Activated naive CD4-positive, alpha-beta T cell treated with anti-CD3 and anti-CD28 coated beads for 36 hours (primary cell): ENCODE measurements around the gene PPP2R3A. TPM values are rescaled to one million over a fixed set of nuclear protein-coding genes. Genes with fewer than 3 reads are reported as not detected.

Source experiments
- CTCF ChIA-PET: fragments of 350-600 bp; sonication (Branson Sonifier 250); formaldehyde crosslinking; loops from one replicate; lab custom pipeline; 2021; ENCODE audit warnings: antibody characterized with exemption; lab: Charles Lee
- DNase-seq: peaks from one replicate; pipeline ENCODE4 v3.0.0-alpha.2; 2020
- H3K27ac Mint-ChIP-seq: one replicate; pipeline ENCODE4 v1.8.0; 2021; ENCODE audit warnings: mild to moderate bottlenecking, mixed read lengths
- H3K27me3 Mint-ChIP-seq: one replicate; pipeline ENCODE4 v1.8.0; 2021; ENCODE audit warnings: low read depth, mixed read lengths
- H3K36me3 Mint-ChIP-seq: one replicate; pipeline ENCODE4 v1.8.0; 2021; ENCODE audit warnings: low read depth, mixed read lengths
- H3K4me1 Mint-ChIP-seq: one replicate; pipeline ENCODE4 v1.8.0; 2021; ENCODE audit warnings: low read depth, mixed read lengths
- H3K4me3 Mint-ChIP-seq: one replicate; pipeline ENCODE4 v1.8.0; 2021; ENCODE audit warnings: mild to moderate bottlenecking, moderate library complexity, mixed read lengths
- H3K9me3 Mint-ChIP-seq: one replicate; pipeline ENCODE4 v1.8.0; 2021; ENCODE audit warnings: mixed read lengths
- intact Hi-C: fragments of 100-400 bp; cut with micrococcal nuclease; formaldehyde crosslinking; loops from one replicate; pipeline ENCODE4 v1.15.1; 2023
- total RNA-seq, 2 experiments: library from RNA; stranded (reverse); gene quantifications; one replicate each; pipeline ENCODE4 v1.2.3, GENCODE V29; 2021

Gene PPP2R3A
- total RNA-seq, 2 experiments from 2014 or later: 0.17 TPM

DNA sequence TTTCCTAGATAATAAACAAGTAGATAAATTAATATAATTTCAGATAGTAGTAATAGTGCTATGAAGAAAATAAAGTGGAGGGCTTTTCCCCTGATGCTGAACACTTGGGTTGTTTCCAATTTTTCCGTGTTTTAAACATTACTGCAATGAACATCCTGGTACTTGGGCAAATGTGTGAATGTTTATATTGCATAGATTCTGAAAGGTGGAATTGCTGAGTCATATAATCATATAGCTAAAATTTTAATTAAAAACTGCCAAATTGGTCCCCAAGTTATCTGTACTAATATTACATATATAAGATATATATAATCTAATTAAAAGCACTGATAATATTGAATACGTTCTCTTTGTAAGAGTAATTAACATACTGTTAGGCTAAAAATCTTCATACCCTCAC, 10.0 kb downstream of the PPP2R3A start:
- no peak overlapping the region for H3K27ac Mint-ChIP-seq
- H3K4me3 Mint-ChIP-seq: no peak overlapping the region
- peaks cover 6% of the 10 kb centered on the region for H3K27me3 Mint-ChIP-seq
- H3K36me3 Mint-ChIP-seq: no peaks in the 10 kb centered on the region
- intact Hi-C loops: no loop called here
- CTCF ChIA-PET: no interaction called here
- no peaks in the 10 kb centered on the region for H3K9me3 Mint-ChIP-seq
- H3K4me1 Mint-ChIP-seq: no peaks in the 10 kb centered on the region
- DNase-seq: no peak

DNA sequence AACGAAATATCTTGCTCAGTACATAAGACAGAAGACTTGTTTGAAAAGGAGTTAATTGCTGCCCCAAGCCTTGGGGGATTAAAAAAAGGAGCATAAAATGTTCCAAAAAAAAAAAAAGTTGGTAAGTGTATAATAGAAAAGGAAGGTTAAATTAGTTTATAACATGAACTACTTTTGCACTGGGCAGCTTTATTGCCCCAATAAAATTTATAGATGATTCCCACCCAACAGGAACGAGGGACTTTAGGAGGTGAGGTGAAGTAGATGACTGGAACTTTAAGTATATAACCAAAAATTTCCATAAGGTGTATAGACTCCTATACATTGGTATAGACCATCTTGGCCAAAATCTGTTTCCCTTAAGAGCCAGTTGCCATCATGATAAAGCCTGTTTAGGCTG, 14.8 kb downstream of the PPP2R3A start:
- no peak overlapping the region for H3K27ac Mint-ChIP-seq
- H3K9me3 Mint-ChIP-seq: no peaks in the 10 kb centered on the region
- H3K4me3 Mint-ChIP-seq: no peak overlapping the region
- H3K4me1 Mint-ChIP-seq: no peaks in the 10 kb centered on the region
- intact Hi-C loops: no loop called here
- no peak for DNase-seq
- no peaks in the 10 kb centered on the region for H3K36me3 Mint-ChIP-seq
- H3K27me3 Mint-ChIP-seq: peaks cover 8% of the 10 kb centered on the region
- CTCF ChIA-PET: no interaction called here

DNA sequence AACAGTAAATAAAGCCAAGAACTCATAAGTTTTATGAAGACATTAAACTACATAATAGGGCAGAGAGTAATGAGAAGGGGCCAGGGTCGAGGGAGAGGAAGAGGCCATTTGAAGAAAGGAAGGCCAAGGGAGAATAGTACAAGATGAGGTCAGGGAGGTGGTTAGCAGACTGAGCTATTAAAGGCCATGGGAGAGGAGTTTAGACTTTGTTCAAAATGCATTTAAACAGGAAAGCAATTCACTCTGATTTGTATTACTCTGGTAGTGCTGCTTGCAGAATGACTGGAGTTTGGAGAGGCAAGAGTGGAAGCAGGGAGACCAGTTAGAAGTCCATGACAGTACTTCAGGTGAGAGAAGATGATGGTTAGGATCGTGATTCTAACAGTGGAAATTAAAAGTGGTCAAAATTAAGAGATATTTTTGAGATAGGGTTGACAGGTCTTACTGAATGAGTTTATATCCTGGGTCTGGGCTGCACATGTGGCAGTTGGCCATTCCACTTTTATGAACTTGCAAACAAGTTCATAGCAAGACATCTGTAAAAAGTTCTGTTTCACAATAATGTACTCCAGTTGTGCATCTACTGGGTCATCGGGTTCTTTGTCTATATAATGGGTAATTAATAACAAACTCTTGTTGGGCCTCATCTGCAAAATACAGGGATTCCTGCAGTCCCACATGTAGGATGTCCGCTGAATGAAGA, 16.3 kb downstream of the PPP2R3A start:
- no peak for DNase-seq
- no peak overlapping the region for H3K4me3 Mint-ChIP-seq
- peaks cover 8% of the 10 kb centered on the region for H3K27me3 Mint-ChIP-seq
- no peaks in the 10 kb centered on the region for H3K4me1 Mint-ChIP-seq
- no peak overlapping the region for H3K27ac Mint-ChIP-seq
- H3K9me3 Mint-ChIP-seq: no peaks in the 10 kb centered on the region
- CTCF ChIA-PET: no interaction called here
- H3K36me3 Mint-ChIP-seq: no peaks in the 10 kb centered on the region
- intact Hi-C loops: no loop called here

DNA sequence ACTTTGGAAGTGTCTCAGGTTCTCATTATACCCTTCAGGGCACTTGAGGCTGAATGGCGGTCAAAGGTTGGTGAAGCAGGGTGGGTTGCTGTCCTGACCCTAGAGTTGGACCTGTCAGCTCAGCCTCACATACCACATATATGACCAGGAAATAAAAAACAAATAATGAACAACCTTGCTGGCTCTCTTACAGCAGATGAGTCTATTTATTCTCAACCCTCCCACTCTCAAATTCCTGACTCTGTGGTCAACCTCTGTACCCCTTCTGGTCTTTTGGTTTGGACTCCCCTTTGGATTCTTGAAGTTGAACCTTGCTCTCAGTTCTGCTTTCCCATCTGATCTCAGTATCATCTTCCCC, 16.9 kb downstream of the PPP2R3A start:
- Mint-ChIP-seq H3K27me3 (peaks cover 8% of the 10 kb centered on the region), H3K27ac (no peak overlapping the region), H3K9me3 (no peaks in the 10 kb centered on the region), H3K36me3 (no peaks in the 10 kb centered on the region), H3K4me3 (no peak overlapping the region), H3K4me1 (no peaks in the 10 kb centered on the region)
- no peak for DNase-seq
- CTCF ChIA-PET: no interaction called here
- intact Hi-C loops: no loop called here

DNA sequence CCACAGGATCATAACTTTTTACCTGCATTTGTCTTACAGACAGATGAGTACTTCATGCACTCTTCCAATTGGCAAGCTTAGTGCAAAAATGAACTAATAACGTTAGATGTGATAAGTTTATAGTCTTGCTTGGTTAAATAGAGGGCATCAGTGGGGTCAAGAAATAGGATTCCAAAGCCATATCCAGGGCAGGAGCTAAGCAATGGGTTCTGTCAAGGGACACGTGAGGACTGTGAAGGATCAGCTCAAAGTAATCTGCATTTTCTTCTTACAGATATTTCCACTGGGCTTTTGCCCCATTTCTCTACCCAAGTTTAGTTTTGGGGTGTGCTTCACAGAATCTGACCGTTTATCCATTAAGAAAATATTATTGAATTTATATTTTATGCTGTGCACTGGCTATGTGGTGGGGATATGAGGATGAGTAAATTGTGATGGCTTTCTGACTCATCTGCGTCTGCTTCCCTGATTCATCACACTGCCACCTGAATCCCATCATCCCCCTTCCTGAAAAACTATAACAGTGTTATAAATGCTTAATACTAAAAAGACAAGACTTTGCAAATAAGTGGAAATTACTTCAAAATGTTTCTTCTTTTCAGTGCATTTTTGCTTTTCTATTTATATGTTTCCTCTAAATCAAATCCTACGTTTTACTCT, 17.5 kb downstream of the PPP2R3A start:
- H3K27me3 Mint-ChIP-seq: peaks cover 8% of the 10 kb centered on the region
- DNase-seq: no peak
- H3K4me3 Mint-ChIP-seq: no peak overlapping the region
- CTCF ChIA-PET: no interaction called here
- H3K36me3 Mint-ChIP-seq: no peaks in the 10 kb centered on the region
- H3K4me1 Mint-ChIP-seq: no peaks in the 10 kb centered on the region
- H3K27ac Mint-ChIP-seq: no peak overlapping the region
- intact Hi-C loops: no loop called here
- no peaks in the 10 kb centered on the region for H3K9me3 Mint-ChIP-seq

DNA sequence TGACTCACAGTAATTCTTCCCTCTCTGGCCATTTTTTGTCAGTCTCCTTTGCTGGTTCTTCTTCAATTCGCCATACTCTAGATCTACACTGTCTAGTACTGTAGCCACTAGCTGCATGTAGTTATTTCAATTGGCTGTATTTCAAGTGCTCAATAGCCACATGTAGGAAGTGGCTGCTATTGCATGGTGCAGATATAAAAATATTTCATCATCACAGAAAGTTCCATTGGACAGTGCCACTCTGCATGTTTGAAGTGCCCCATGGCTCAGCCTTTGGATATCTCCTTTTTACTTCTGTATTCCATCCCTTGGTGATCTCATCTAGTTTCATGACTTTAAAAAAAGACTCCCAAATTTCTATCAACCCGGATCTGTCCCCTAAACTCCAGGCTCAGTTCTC, 22.1 kb downstream of the PPP2R3A start:
- H3K9me3 Mint-ChIP-seq: no peaks in the 10 kb centered on the region
- peaks cover 10% of the 10 kb centered on the region for H3K4me1 Mint-ChIP-seq
- no peaks in the 10 kb centered on the region for H3K36me3 Mint-ChIP-seq
- intact Hi-C loops: no loop called here
- CTCF ChIA-PET: no interaction called here
- H3K27me3 Mint-ChIP-seq: peaks cover 7% of the 10 kb centered on the region
- no peak overlapping the region for H3K4me3 Mint-ChIP-seq
- H3K27ac Mint-ChIP-seq: no peak overlapping the region
- DNase-seq: no peak

DNA sequence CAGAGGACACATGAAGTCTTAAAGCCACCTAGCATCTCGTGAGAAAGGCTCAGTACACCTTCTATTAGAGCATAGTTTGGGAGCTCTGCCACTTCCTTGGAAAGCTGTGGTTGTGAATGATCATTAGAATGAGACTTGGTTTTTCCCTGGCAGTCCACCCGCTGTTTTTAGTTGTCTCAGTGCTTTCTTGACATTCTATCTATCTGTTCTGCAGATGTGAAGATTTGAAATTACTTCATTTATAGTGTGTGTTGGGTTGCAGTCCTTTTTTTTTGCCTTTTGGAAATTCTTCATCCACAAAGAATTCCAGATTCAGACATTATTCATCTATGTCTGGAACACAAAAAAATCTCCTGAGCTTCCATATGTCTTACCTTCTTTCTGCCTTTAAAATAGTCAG, 23.7 kb downstream of the PPP2R3A start:
- H3K9me3 Mint-ChIP-seq: no peaks in the 10 kb centered on the region
- no peak for DNase-seq
- CTCF ChIA-PET: no interaction called here
- no peaks in the 10 kb centered on the region for H3K36me3 Mint-ChIP-seq
- no peak overlapping the region for H3K27ac Mint-ChIP-seq
- intact Hi-C loops: no loop called here
- peaks cover 11% of the 10 kb centered on the region for H3K4me1 Mint-ChIP-seq
- H3K4me3 Mint-ChIP-seq: no peak overlapping the region
- H3K27me3 Mint-ChIP-seq: peaks cover 5% of the 10 kb centered on the region

DNA sequence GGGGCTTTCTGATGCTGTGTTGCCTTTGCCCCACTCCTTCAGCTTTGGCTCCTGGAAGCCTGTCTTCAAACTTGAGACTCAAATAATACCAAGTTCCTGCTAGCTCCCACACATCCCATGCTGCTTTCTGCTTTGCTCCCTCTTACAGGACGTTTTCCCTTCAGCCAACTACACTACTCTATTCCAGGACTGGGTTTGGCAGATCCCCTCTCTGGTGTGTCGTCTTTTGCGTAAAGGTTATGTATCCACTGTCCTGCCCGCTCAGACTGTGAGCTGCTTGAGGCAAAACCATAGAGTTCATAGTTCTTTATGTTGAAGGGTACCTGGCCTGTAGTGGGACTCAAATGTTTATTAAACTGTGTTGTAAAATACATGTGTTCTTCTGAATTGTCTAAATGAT, 25.4 kb downstream of the PPP2R3A start:
- Mint-ChIP-seq H3K27ac (no peak overlapping the region), H3K27me3 (peaks cover 5% of the 10 kb centered on the region), H3K36me3 (no peaks in the 10 kb centered on the region), H3K4me3 (no peak overlapping the region), H3K9me3 (no peaks in the 10 kb centered on the region), H3K4me1 (peaks cover 11% of the 10 kb centered on the region)
- CTCF ChIA-PET: no interaction called here
- no peak for DNase-seq
- intact Hi-C loops: no loop called here

DNA sequence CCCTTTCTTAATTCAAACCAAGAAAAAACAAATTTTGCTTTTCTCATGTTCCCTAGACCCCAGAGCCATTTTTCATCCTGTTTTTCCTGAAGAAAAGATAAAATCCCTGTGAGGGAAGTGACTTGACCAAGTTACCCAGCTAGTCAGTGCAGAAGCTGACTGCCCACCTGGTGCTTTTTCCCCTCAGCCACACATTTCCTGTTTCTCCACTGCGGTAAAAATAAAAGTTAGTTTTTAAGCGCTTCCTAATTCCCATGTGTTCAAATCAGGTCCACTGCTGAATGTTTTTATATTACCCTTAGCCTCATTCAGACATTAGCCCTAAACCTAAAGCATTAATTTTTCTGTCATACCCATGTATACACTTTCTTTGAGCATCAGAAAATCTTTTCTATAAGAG, 26.1 kb downstream of the PPP2R3A start:
- intact Hi-C loops: no loop called here
- CTCF ChIA-PET: no interaction called here
- H3K27ac Mint-ChIP-seq: no peak overlapping the region
- peaks cover 5% of the 10 kb centered on the region for H3K27me3 Mint-ChIP-seq
- H3K36me3 Mint-ChIP-seq: no peaks in the 10 kb centered on the region
- no peaks in the 10 kb centered on the region for H3K9me3 Mint-ChIP-seq
- no peak overlapping the region for H3K4me3 Mint-ChIP-seq
- H3K4me1 Mint-ChIP-seq: peaks cover 11% of the 10 kb centered on the region
- no peak for DNase-seq

DNA sequence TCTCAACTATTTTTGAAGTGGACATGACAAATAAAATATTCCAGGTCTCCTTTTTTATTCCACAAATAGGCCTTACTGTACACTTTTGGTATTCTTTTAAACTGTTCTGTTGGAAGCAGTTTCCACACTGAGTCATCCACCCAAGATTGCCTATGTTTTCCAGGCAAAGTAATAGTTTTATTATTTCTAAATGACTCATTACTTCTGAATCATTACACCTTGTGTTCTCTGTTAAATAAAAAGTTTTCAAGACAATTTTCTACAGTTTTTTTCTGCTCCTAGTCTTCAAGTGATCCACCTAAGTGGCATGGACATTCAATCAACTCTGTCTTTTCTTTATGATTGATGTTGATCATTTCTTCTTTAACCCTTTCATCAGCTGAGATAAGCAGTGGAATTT, 26.5 kb downstream of the PPP2R3A start:
- DNase-seq: peak; percentile 4
- intact Hi-C loops: no loop called here
- Mint-ChIP-seq H3K27ac (no peak overlapping the region), H3K36me3 (no peaks in the 10 kb centered on the region), H3K4me3 (no peak overlapping the region), H3K9me3 (no peaks in the 10 kb centered on the region), H3K27me3 (peaks cover 5% of the 10 kb centered on the region), H3K4me1 (peaks cover 11% of the 10 kb centered on the region)
- CTCF ChIA-PET: no interaction called here

DNA sequence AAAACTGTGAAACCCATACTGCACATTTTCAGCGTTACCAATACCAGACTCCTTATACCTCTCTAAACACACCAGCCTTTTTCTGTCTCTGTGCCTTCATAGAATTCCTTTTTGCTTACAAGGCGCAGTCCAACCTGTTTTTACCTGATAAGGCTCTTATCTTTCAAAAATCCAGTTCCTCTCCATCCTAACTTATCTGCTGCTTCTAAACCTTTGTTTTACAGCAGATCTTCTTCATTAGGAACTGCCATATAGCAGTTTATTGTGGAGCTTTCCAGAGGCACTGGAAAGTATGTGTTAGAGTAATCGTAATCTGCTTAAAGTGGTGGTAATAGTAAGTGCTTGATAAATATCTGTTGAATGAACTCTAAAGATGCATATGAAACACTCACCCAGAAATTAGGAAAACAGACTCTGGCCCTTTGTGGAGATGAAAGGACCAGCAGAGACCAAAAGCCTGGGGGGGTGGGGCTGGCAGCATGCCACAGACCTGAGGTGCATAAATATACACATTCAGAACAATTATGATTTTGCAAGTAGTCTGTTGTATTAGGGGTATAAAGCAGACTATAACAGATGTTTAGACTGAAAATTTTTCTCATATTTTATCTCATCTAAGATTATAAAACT, 29.3 kb downstream of the PPP2R3A start:
- H3K27ac Mint-ChIP-seq: no peak overlapping the region
- intact Hi-C loops: no loop called here
- no peaks in the 10 kb centered on the region for H3K9me3 Mint-ChIP-seq
- H3K4me3 Mint-ChIP-seq: no peak overlapping the region
- peaks cover 11% of the 10 kb centered on the region for H3K4me1 Mint-ChIP-seq
- peaks cover 8% of the 10 kb centered on the region for H3K27me3 Mint-ChIP-seq
- no peaks in the 10 kb centered on the region for H3K36me3 Mint-ChIP-seq
- CTCF ChIA-PET: no interaction called here
- no peak for DNase-seq

DNA sequence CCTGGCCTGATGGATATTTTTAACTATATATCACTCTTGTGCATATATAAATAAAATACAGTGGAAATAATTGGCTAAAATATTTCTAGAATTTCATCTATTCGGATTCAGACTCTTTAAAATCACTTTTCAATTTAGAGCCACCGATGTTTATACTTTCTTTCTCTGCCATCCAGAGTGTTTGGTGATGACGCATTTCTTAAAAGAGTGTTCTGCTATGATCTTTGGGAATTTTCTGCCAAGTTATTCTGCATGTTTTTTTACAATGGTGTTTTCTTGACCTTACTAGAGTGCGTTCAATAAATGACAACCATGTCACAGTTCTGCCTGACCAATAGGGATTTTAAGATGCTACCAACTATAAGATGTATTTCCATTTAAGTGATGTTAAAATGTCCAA, 30.2 kb downstream of the PPP2R3A start:
- CTCF ChIA-PET: no interaction called here
- H3K27me3 Mint-ChIP-seq: peaks cover 15% of the 10 kb centered on the region
- no peaks in the 10 kb centered on the region for H3K36me3 Mint-ChIP-seq
- no peaks in the 10 kb centered on the region for H3K9me3 Mint-ChIP-seq
- no peak overlapping the region for H3K4me3 Mint-ChIP-seq
- intact Hi-C loops: no loop called here
- DNase-seq: no peak
- H3K4me1 Mint-ChIP-seq: peaks cover 11% of the 10 kb centered on the region
- H3K27ac Mint-ChIP-seq: no peak overlapping the region
